WTC11 (cell line): ENCODE data around the gene ATP11A. TPM values are rescaled to one million over a fixed set of nuclear protein-coding genes. Genes with fewer than 3 reads are reported as not detected.

ENCODE experiments used
- ATAC-seq: fragments of 200-7000 bp; cut with Tn5 transposase; 2 replicates; pipeline ENCODE4 v1.10.0; 2021; ENCODE audit warnings: mild to moderate bottlenecking, moderate library complexity
- CTCF ChIA-PET: fragments of 300-600 bp; sonication (Branson Sonifier 250); formaldehyde crosslinking; loops from one replicate; lab custom pipeline; 2021; ENCODE audit warnings: antibody characterized with exemption; lab: Charles Lee
- POLR2A ChIA-PET: fragments of 350-600 bp; sonication (Branson Sonifier 250); formaldehyde crosslinking; loops from one replicate; lab custom pipeline; 2021; ENCODE audit warnings: antibody characterized with exemption; lab: Charles Lee
- DNase-seq: peaks from one replicate; pipeline ENCODE4 v3.0.0; 2021; ENCODE audit warnings: low spot score
- H3K27ac Mint-ChIP-seq: 2 replicates; pipeline ENCODE4 v1.8.0; 2021; ENCODE audit warnings: mixed read lengths
- H3K27me3 Mint-ChIP-seq: 2 replicates; pipeline ENCODE4 v1.8.0; 2021; ENCODE audit warnings: low read depth, mild to moderate bottlenecking, moderate library complexity, mixed read lengths
- H3K36me3 Mint-ChIP-seq: 2 replicates; pipeline ENCODE4 v1.8.0; 2021; ENCODE audit warnings: mixed read lengths
- H3K4me1 Mint-ChIP-seq: 2 replicates; pipeline ENCODE4 v1.8.0; 2022; ENCODE audit warnings: mixed read lengths
- H3K4me3 Mint-ChIP-seq: 2 replicates; pipeline ENCODE4 v1.8.0; 2021; ENCODE audit warnings: mild to moderate bottlenecking, moderate library complexity, mixed read lengths
- H3K9me3 Mint-ChIP-seq: 2 replicates; pipeline ENCODE4 v1.8.0; 2021; ENCODE audit warnings: mixed read lengths
- FOXK1 ChIP-seq: sonication (generic); formaldehyde crosslinking; IDR thresholded peaks from 2 replicates; pipeline ENCODE4 v1.8.0; 2022; ENCODE audit warnings: mild to moderate bottlenecking, moderate library complexity, missing genetic modification reagents
- GABPB1 ChIP-seq: sonication (generic); formaldehyde crosslinking; IDR thresholded peaks from 2 replicates; pipeline ENCODE4 v1.8.1; 2023; ENCODE audit warnings: mild to moderate bottlenecking, missing genetic modification reagents
- GRHL2 ChIP-seq: fragments of 250-450 bp; sonication (Bioruptor Pico); IDR thresholded peaks from 2 replicates; pipeline ENCODE4 v1.8.0; 2022; ENCODE audit warnings: mild to moderate bottlenecking, moderate library complexity; ENCODE audit not compliant: insufficient replicate concordance, severe bottlenecking
- TCF7 ChIP-seq: sonication (generic); formaldehyde crosslinking; IDR thresholded peaks from 2 replicates; pipeline ENCODE4 v1.8.0; 2022; ENCODE audit warnings: mild to moderate bottlenecking, low read depth, missing genetic modification reagents, moderate library complexity
- TEAD1 ChIP-seq: sonication (generic); formaldehyde crosslinking; IDR thresholded peaks from 2 replicates; pipeline ENCODE4 v1.8.0; 2022; ENCODE audit warnings: mild to moderate bottlenecking, missing genetic modification reagents
- ZNF263 ChIP-seq: sonication (generic); formaldehyde crosslinking; IDR thresholded peaks from 2 replicates; pipeline ENCODE4 v1.8.1; 2022; ENCODE audit warnings: low read depth, mild to moderate bottlenecking, moderate library complexity, missing genetic modification reagents
- ZNF317 ChIP-seq: sonication (generic); formaldehyde crosslinking; IDR thresholded peaks from 2 replicates; pipeline ENCODE4 v1.8.1; 2023; ENCODE audit warnings: low read depth, mild to moderate bottlenecking, moderate library complexity, missing genetic modification reagents, borderline replicate concordance
- ZNF423 ChIP-seq: fragments of 250-450 bp; sonication (Bioruptor Pico); IDR thresholded peaks from 2 replicates; pipeline ENCODE4 v2.1.2; 2022; ENCODE audit warnings: mild to moderate bottlenecking, moderate library complexity
- total RNA-seq: library from RNA; stranded (reverse); gene quantifications from 3 replicates; pipeline ENCODE4 v1.2.3, GENCODE V29; 2021
- TF ChIP-seq, protein P1 (sequence below): sonication (generic); formaldehyde crosslinking; IDR thresholded peaks from 2 replicates; pipeline ENCODE4 v1.8.1; 2022; ENCODE audit warnings: low read depth, missing genetic modification reagents, borderline replicate concordance
- TF ChIP-seq, protein P2 (sequence below): sonication (generic); formaldehyde crosslinking; IDR thresholded peaks from 2 replicates; pipeline ENCODE4 v1.8.0; 2023; ENCODE audit warnings: missing genetic modification reagents
- TF ChIP-seq, protein P3 (sequence below): fragments of 250-450 bp; sonication (Bioruptor Pico); IDR thresholded peaks from 2 replicates; pipeline ENCODE4 v2.1.2; 2022; ENCODE audit warnings: mild to moderate bottlenecking, moderate library complexity
- TF ChIP-seq, protein P4 (sequence below): sonication (generic); formaldehyde crosslinking; IDR thresholded peaks from 2 replicates; pipeline ENCODE4 v1.8.0; 2023; ENCODE audit warnings: missing genetic modification reagents, mild to moderate bottlenecking, borderline replicate concordance
- TF ChIP-seq, protein P5 (sequence below): sonication (generic); formaldehyde crosslinking; IDR thresholded peaks from 2 replicates; pipeline ENCODE4 v1.8.1; 2022; ENCODE audit warnings: low read depth, mild to moderate bottlenecking, moderate library complexity, missing genetic modification reagents, borderline replicate concordance
- TF ChIP-seq, protein P6 (sequence below): sonication (generic); formaldehyde crosslinking; conservative IDR thresholded peaks from 2 replicates; pipeline ENCODE4 v1.8.1; 2022; ENCODE audit warnings: mild to moderate bottlenecking, missing genetic modification reagents
- TF ChIP-seq, protein P7 (sequence below): sonication (generic); formaldehyde crosslinking; IDR thresholded peaks from 2 replicates; pipeline ENCODE4 v1.8.1; 2023; ENCODE audit warnings: mild to moderate bottlenecking, missing genetic modification reagents, borderline replicate concordance
- TF ChIP-seq, protein P8 (sequence below): fragments of 250-450 bp; sonication (Bioruptor Pico); IDR thresholded peaks from 2 replicates; pipeline ENCODE4 v1.9.0; 2021; ENCODE audit warnings: mild to moderate bottlenecking, borderline replicate concordance

ATP11A gene
- total RNA-seq, 1 experiment from 2014 or later: 100 TPM

DNA sequence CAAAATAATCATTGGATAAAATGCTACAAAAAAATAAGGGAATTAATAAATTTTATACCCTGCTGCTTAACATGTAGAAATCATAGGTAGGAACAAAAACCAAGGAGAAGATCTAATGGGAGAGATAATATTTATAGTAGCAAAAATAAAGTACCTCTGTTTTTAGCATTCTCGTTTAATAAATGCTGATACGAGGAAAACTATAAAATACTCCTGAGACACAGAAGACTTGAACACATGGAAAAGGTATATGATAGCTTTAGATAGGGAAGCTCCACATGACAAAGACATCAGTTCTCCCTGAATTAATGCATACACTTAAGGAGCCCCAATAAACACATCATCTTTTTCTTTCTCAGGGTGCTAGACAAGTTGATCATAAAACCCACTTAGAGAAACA, 234.5 kb downstream of the ATP11A start (continued):
- TF ChIP-seq, protein P1, sequence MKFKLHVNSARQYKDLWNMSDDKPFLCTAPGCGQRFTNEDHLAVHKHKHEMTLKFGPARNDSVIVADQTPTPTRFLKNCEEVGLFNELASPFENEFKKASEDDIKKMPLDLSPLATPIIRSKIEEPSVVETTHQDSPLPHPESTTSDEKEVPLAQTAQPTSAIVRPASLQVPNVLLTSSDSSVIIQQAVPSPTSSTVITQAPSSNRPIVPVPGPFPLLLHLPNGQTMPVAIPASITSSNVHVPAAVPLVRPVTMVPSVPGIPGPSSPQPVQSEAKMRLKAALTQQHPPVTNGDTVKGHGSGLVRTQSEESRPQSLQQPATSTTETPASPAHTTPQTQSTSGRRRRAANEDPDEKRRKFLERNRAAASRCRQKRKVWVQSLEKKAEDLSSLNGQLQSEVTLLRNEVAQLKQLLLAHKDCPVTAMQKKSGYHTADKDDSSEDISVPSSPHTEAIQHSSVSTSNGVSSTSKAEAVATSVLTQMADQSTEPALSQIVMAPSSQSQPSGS (CRISPR knock-in tag): no peak
- TF ChIP-seq, protein P2, sequence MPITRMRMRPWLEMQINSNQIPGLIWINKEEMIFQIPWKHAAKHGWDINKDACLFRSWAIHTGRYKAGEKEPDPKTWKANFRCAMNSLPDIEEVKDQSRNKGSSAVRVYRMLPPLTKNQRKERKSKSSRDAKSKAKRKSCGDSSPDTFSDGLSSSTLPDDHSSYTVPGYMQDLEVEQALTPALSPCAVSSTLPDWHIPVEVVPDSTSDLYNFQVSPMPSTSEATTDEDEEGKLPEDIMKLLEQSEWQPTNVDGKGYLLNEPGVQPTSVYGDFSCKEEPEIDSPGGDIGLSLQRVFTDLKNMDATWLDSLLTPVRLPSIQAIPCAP (CRISPR knock-in tag): no peak
- TF ChIP-seq, protein P3, sequence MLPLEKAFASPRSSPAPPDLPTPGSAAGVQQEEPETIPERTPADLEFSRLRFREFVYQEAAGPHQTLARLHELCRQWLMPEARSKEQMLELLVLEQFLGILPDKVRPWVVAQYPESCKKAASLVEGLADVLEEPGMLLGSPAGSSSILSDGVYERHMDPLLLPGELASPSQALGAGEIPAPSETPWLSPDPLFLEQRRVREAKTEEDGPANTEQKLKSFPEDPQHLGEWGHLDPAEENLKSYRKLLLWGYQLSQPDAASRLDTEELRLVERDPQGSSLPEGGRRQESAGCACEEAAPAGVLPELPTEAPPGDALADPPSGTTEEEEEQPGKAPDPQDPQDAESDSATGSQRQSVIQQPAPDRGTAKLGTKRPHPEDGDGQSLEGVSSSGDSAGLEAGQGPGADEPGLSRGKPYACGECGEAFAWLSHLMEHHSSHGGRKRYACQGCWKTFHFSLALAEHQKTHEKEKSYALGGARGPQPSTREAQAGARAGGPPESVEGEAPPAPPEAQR (CRISPR knock-in tag): no peak
- TF ChIP-seq, protein P4, sequence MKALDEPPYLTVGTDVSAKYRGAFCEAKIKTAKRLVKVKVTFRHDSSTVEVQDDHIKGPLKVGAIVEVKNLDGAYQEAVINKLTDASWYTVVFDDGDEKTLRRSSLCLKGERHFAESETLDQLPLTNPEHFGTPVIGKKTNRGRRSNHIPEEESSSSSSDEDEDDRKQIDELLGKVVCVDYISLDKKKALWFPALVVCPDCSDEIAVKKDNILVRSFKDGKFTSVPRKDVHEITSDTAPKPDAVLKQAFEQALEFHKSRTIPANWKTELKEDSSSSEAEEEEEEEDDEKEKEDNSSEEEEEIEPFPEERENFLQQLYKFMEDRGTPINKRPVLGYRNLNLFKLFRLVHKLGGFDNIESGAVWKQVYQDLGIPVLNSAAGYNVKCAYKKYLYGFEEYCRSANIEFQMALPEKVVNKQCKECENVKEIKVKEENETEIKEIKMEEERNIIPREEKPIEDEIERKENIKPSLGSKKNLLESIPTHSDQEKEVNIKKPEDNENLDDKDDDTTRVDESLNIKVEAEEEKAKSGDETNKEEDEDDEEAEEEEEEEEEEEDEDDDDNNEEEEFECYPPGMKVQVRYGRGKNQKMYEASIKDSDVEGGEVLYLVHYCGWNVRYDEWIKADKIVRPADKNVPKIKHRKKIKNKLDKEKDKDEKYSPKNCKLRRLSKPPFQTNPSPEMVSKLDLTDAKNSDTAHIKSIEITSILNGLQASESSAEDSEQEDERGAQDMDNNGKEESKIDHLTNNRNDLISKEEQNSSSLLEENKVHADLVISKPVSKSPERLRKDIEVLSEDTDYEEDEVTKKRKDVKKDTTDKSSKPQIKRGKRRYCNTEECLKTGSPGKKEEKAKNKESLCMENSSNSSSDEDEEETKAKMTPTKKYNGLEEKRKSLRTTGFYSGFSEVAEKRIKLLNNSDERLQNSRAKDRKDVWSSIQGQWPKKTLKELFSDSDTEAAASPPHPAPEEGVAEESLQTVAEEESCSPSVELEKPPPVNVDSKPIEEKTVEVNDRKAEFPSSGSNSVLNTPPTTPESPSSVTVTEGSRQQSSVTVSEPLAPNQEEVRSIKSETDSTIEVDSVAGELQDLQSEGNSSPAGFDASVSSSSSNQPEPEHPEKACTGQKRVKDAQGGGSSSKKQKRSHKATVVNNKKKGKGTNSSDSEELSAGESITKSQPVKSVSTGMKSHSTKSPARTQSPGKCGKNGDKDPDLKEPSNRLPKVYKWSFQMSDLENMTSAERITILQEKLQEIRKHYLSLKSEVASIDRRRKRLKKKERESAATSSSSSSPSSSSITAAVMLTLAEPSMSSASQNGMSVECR (CRISPR knock-in tag): no peak
- no peak for TF ChIP-seq ZNF423

DNA sequence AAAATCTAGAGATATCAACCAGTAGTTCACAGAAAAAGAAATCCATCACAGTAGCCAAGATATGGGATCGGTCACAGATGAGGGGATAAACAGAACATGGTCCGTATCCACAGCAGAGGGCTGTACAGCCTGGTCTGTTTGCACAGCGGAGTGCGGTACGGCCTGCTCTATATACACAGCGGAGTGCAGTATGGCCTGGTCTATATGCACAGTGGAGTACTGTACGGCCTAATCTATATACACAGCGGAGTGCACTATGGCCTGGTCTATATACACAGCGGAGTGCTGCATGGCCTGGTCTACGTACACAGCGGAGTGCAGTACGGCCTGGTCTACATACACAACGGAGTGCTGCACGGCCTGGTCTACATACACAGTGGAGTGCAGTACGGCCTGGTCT, 236.2 kb downstream of the ATP11A start:
- H3K4me3 Mint-ChIP-seq: no peak overlapping the region
- H3K36me3 Mint-ChIP-seq: peaks cover 17% of the 10 kb centered on the region
- ATAC-seq (no peak), DNase-seq (no peak)
- H3K4me1 Mint-ChIP-seq: peaks cover 14% of the 10 kb centered on the region
- H3K27me3 Mint-ChIP-seq: no peaks in the 10 kb centered on the region
- H3K9me3 Mint-ChIP-seq: peaks cover 20% of the 10 kb centered on the region
- H3K27ac Mint-ChIP-seq: no peak overlapping the region
- CTCF ChIA-PET: no interaction called here
- POLR2A ChIA-PET: no interaction called here
- TF ChIP-seq, protein P5, sequence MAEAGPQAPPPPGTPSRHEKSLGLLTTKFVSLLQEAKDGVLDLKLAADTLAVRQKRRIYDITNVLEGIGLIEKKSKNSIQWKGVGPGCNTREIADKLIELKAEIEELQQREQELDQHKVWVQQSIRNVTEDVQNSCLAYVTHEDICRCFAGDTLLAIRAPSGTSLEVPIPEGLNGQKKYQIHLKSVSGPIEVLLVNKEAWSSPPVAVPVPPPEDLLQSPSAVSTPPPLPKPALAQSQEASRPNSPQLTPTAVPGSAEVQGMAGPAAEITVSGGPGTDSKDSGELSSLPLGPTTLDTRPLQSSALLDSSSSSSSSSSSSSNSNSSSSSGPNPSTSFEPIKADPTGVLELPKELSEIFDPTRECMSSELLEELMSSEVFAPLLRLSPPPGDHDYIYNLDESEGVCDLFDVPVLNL (CRISPR knock-in tag): no peak
- TF ChIP-seq, protein P6, sequence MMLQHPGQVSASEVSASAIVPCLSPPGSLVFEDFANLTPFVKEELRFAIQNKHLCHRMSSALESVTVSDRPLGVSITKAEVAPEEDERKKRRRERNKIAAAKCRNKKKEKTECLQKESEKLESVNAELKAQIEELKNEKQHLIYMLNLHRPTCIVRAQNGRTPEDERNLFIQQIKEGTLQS (CRISPR knock-in tag): no peak
- TF ChIP-seq TEAD1 (CRISPR knock-in tag) (no peak), GRHL2 (CRISPR knock-in tag) (no peak), FOXK1 (CRISPR knock-in tag) (no peak), TCF7 (CRISPR knock-in tag) (no peak), ZNF263 (CRISPR knock-in tag) (no peak), GABPB1 (CRISPR knock-in tag) (no peak), ZNF317 (CRISPR knock-in tag) (no peak)
- TF ChIP-seq, protein P7, sequence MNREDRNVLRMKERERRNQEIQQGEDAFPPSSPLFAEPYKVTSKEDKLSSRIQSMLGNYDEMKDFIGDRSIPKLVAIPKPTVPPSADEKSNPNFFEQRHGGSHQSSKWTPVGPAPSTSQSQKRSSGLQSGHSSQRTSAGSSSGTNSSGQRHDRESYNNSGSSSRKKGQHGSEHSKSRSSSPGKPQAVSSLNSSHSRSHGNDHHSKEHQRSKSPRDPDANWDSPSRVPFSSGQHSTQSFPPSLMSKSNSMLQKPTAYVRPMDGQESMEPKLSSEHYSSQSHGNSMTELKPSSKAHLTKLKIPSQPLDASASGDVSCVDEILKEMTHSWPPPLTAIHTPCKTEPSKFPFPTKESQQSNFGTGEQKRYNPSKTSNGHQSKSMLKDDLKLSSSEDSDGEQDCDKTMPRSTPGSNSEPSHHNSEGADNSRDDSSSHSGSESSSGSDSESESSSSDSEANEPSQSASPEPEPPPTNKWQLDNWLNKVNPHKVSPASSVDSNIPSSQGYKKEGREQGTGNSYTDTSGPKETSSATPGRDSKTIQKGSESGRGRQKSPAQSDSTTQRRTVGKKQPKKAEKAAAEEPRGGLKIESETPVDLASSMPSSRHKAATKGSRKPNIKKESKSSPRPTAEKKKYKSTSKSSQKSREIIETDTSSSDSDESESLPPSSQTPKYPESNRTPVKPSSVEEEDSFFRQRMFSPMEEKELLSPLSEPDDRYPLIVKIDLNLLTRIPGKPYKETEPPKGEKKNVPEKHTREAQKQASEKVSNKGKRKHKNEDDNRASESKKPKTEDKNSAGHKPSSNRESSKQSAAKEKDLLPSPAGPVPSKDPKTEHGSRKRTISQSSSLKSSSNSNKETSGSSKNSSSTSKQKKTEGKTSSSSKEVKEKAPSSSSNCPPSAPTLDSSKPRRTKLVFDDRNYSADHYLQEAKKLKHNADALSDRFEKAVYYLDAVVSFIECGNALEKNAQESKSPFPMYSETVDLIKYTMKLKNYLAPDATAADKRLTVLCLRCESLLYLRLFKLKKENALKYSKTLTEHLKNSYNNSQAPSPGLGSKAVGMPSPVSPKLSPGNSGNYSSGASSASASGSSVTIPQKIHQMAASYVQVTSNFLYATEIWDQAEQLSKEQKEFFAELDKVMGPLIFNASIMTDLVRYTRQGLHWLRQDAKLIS (CRISPR knock-in tag): no peak
- TF ChIP-seq, protein P8, sequence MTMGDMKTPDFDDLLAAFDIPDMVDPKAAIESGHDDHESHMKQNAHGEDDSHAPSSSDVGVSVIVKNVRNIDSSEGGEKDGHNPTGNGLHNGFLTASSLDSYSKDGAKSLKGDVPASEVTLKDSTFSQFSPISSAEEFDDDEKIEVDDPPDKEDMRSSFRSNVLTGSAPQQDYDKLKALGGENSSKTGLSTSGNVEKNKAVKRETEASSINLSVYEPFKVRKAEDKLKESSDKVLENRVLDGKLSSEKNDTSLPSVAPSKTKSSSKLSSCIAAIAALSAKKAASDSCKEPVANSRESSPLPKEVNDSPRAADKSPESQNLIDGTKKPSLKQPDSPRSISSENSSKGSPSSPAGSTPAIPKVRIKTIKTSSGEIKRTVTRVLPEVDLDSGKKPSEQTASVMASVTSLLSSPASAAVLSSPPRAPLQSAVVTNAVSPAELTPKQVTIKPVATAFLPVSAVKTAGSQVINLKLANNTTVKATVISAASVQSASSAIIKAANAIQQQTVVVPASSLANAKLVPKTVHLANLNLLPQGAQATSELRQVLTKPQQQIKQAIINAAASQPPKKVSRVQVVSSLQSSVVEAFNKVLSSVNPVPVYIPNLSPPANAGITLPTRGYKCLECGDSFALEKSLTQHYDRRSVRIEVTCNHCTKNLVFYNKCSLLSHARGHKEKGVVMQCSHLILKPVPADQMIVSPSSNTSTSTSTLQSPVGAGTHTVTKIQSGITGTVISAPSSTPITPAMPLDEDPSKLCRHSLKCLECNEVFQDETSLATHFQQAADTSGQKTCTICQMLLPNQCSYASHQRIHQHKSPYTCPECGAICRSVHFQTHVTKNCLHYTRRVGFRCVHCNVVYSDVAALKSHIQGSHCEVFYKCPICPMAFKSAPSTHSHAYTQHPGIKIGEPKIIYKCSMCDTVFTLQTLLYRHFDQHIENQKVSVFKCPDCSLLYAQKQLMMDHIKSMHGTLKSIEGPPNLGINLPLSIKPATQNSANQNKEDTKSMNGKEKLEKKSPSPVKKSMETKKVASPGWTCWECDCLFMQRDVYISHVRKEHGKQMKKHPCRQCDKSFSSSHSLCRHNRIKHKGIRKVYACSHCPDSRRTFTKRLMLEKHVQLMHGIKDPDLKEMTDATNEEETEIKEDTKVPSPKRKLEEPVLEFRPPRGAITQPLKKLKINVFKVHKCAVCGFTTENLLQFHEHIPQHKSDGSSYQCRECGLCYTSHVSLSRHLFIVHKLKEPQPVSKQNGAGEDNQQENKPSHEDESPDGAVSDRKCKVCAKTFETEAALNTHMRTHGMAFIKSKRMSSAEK (CRISPR knock-in tag): no peak
